Psoas muscle (tissue), 8 donors: ENCODE measurements around the gene PHF21B. TPM values are rescaled to one million over a fixed set of nuclear protein-coding genes. Genes with fewer than 3 reads are reported as not detected.

Source experiments
- ATAC-seq, 4 donors: fragments of 200-7000 bp; cut with Tn5 transposase; one replicate each; pipeline ENCODE4 v1.9.1; 2020; ENCODE audit warnings: moderate library complexity in 3 of 4, mild to moderate bottlenecking in 2 of 4
- DNase-seq, 2 donors: peaks; one replicate each; pipeline ENCODE4 v3.0.0-alpha.2; 2020
- H3K27ac ChIP-seq: fragments of 200-600 bp; one replicate; pipeline ENCODE4 v1.8.0; 2022
- H3K27me3 ChIP-seq, 3 donors: fragments of 200-600 bp in 1 of 3; one replicate each; pipeline versions ENCODE4 v1.6.1 to v1.8.0; 2013 to 2022; ENCODE audit warnings: low read length in 2 of 3, mild to moderate bottlenecking in 2 of 3, moderate library complexity in 1 of 3; ENCODE audit not compliant: insufficient read depth in 3 of 3
- H3K36me3 ChIP-seq, 2 donors: fragments of 200-600 bp in 1 of 2; one replicate each; pipeline versions ENCODE4 v1.6.1 to v1.8.0; 2013 to 2022; ENCODE audit warnings: low read depth in 1 of 2, mild to moderate bottlenecking in 1 of 2, moderate library complexity in 1 of 2; ENCODE audit not compliant: insufficient read depth in 1 of 2
- H3K4me1 ChIP-seq: fragments of 200-600 bp; one replicate; pipeline ENCODE4 v1.8.0; 2022
- H3K4me3 ChIP-seq: fragments of 200-600 bp; one replicate; pipeline ENCODE4 v1.8.0; 2022; ENCODE audit warnings: mild to moderate bottlenecking
- H3K9me3 ChIP-seq: fragments of 200-600 bp; one replicate; pipeline ENCODE4 v1.8.0; 2022
- WGBS, 3 donors: extraction: QIAGEN DNeasy Blood & Tissue Kit; methylation state at CpG; one replicate each; pipeline versions ENCODE4 v1.1.6 to v1.1.7; 2013; 5-methylcytosine and 5-hydroxymethylcytosine counted together
- intact Hi-C, 2 donors: fragments of 100-400 bp; cut with DNase I; formaldehyde crosslinking; loops; one replicate each; pipeline versions ENCODE4 v1.11.0 to v1.14.2; 2022
- polyA plus RNA-seq, 3 donors: library from polyadenylated mRNA; stranded (reverse); fragments of 200-250 nt; gene quantifications; one replicate each; pipeline ENCODE4 v1.2.3, GENCODE V29; 2013
- total RNA-seq, 4 donors: library from RNA; stranded (reverse); fragmentation: NEBNext Ultra II Directional in 2 of 4; extraction: Animal tissue kit (Norgen Biotek cat#: 25700) in 2 of 4; gene quantifications; one replicate each; pipeline versions ENCODE4 v1.2.1 to v1.2.4, GENCODE V29; 2021 to 2023
- TF ChIP-seq, protein P1 (sequence below): fragments of 200-600 bp; IDR thresholded peaks from one replicate; pipeline ENCODE4 v1.8.0; 2022; ENCODE audit warnings: antibody characterized with exemption
- donor health status: healthy with polysubstance abuse.
- donor health status: DM: no; HTN: no; CAD: no; lungs with moderate emphysema.
- donor health status: Bipolar disorder and iron deficiency.
- donor health status: healthy.
- donor health status: DM: yes; HTN: yes; CAD: no.
- donor health status: DM: no; HTN: no; CAD: no.
- donor health status: DM: no; HTN: no; CAD: no.
- donor health status: DM: yes; HTN: yes; CAD: no.

The PHF21B gene
- total and polyA plus RNA-seq, 7 donors: 0.03 to 0.58 (median 0.16) TPM; not detected in 1

DNA sequence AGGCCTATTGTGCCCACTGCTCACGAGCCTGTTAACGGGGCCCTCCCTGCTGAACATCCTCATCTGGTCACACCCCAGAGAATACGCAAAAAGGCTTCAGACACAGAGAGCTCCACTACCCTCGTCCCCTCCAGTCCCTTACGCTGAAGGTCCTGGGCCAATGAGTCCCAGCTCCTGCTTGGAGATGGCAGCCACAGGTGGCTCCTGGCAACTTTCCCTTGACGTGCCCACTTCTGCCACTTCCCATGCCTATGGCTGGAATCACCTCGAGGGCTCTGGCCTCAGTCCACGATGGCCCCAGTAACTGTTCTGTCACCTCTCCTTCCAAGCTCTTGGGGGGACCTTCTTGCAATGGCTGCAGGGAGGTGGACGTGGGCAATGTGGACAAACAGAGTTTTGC is 12.7 kb downstream of the PHF21B start:
- Histone ChIP-seq H3K4me1 (no peaks in the 10 kb centered on the region), H3K9me3 (no peaks in the 10 kb centered on the region), H3K36me3 (no peaks in the 10 kb centered on the region), H3K27me3 (peaks cover 0 to 14% (median 12%) of the 10 kb centered on the region in 3 donors), H3K4me3 (no peak overlapping the region), H3K27ac (no peak overlapping the region)
- intact Hi-C loops: no loop called here
- DNase-seq (no peak), ATAC-seq (no peak)
- TF ChIP-seq, protein P1, sequence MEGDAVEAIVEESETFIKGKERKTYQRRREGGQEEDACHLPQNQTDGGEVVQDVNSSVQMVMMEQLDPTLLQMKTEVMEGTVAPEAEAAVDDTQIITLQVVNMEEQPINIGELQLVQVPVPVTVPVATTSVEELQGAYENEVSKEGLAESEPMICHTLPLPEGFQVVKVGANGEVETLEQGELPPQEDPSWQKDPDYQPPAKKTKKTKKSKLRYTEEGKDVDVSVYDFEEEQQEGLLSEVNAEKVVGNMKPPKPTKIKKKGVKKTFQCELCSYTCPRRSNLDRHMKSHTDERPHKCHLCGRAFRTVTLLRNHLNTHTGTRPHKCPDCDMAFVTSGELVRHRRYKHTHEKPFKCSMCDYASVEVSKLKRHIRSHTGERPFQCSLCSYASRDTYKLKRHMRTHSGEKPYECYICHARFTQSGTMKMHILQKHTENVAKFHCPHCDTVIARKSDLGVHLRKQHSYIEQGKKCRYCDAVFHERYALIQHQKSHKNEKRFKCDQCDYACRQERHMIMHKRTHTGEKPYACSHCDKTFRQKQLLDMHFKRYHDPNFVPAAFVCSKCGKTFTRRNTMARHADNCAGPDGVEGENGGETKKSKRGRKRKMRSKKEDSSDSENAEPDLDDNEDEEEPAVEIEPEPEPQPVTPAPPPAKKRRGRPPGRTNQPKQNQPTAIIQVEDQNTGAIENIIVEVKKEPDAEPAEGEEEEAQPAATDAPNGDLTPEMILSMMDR: no peak
- 65 to 80% (median 70%) methylated on average over 9 of the region's 9 CpGs for WGBS, 3 donors

DNA sequence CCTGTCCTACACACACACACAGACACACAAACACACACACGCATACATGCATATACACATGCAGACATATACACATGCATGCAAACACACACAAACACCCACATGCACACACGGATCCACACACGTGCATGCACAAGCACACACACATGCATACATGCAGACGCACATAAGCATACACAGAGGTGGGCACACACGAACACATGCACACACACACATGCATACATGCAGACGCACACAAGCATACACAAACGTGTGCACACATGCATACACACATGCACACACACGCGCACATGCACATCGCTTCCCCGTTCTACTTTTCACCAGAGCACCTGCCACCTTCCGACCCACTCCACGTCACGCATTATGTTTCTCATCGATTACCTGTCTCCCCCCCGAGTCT is 13.2 kb downstream of the PHF21B start:
- H3K9me3 ChIP-seq: no peaks in the 10 kb centered on the region
- DNase-seq (no peak), ATAC-seq (no peak)
- TF ChIP-seq, protein P1: no peak
- H3K4me3 ChIP-seq: no peak overlapping the region
- H3K36me3 ChIP-seq: no peaks in the 10 kb centered on the region
- no peaks in the 10 kb centered on the region for H3K4me1 ChIP-seq
- H3K27ac ChIP-seq: no peak overlapping the region
- H3K27me3 ChIP-seq: peaks cover 0 to 12% (median 12%) of the 10 kb centered on the region in 3 donors
- 88 to 90% (median 89%) methylated on average over 16 of the region's 16 CpGs for WGBS, 3 donors
- intact Hi-C loops: no loop called here

GRCh38 chr22:44996120-44996519 is 13.7 kb downstream of the PHF21B start:
- DNase-seq (no peak), ATAC-seq (no peak)
- TF ChIP-seq, protein P1: no peak
- WGBS, 3 donors: 80 to 82% (median 81%) methylated on average over 9 of the region's 9 CpGs
- intact Hi-C loops: no loop called here
- no peaks in the 10 kb centered on the region for H3K4me1 ChIP-seq
- no peaks in the 10 kb centered on the region for H3K36me3 ChIP-seq
- no peak overlapping the region for H3K4me3 ChIP-seq
- H3K27ac ChIP-seq: no peak overlapping the region
- peaks cover 0 to 10% (median 8%) of the 10 kb centered on the region in 3 donors for H3K27me3 ChIP-seq
- no peaks in the 10 kb centered on the region for H3K9me3 ChIP-seq

DNA sequence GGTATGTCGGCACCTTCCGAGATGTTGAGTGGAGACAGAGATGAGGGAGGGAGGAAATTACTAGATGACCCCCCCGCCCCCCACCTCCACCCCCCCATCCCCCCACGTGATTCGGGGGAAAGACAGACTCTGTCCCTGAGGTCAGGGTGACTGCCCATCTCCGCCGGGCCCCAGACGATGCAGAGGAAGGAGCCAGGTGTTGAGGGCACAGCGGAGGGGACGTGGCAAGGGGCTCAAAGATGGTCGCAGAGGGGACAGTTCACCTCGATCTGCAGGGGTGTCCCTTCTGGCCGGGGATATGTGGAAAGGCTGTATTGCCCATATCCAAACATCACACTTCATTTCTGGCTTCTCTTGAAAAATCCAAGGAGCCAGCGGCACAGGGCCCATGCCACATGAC is 14.1 kb downstream of the PHF21B start:
- intact Hi-C loops: no loop called here
- no peaks in the 10 kb centered on the region for H3K36me3 ChIP-seq

More for the DNA sequence above, 14.1 kb downstream of the PHF21B start:
- no peaks in the 10 kb centered on the region for H3K4me1 ChIP-seq
- no peak overlapping the region for H3K27ac ChIP-seq
- 71 to 76% (median 76%) methylated on average over 13 to 14 of the region's 14 CpGs for WGBS, 3 donors
- no peak for ATAC-seq
- no peak for DNase-seq
- TF ChIP-seq, protein P1: no peak
- peaks cover 0 to 11% (median 7%) of the 10 kb centered on the region in 3 donors for H3K27me3 ChIP-seq
- H3K4me3 ChIP-seq: no peak overlapping the region
- H3K9me3 ChIP-seq: no peaks in the 10 kb centered on the region
